Adrenal gland (tissue), 12 donors: ENCODE results near the gene NLRP9. TPM values are rescaled to one million over a fixed set of nuclear protein-coding genes. Genes with fewer than 3 reads are reported as not detected.

Source experiments
- DNase-seq, 7 donors: peaks; one replicate each; pipeline ENCODE4 v3.0.0-alpha.2; 2019 to 2020
- H3K27ac ChIP-seq, 5 donors: fragments of 200-600 bp; sonication (generic) in 4 of 5; 1 replicate in 3 of 5; 2 replicates in 2 of 5; pipeline versions ENCODE4 v1.5.1 to v1.8.0; 2016 to 2020; ENCODE audit warnings: mild to moderate bottlenecking in 1 of 5
- H3K27me3 ChIP-seq: fragments of 200-600 bp; 2 replicates; pipeline ENCODE4 v1.8.0; 2021
- H3K36me3 ChIP-seq, 2 donors: fragments of 200-600 bp; replicated peaks in 1 of 2; 1 replicate in 1 of 2; 2 replicates in 1 of 2; pipeline versions ENCODE4 v1.5.1 to v1.8.0; 2018 to 2022
- H3K4me1 ChIP-seq, 2 donors: fragments of 200-600 bp; replicated peaks in 1 of 2; 1 replicate in 1 of 2; 2 replicates in 1 of 2; pipeline versions ENCODE4 v1.5.1 to v1.8.0; 2018 to 2021
- H3K4me3 ChIP-seq, 4 donors: fragments of 200-600 bp; sonication (generic) in 3 of 4; one replicate each; pipeline ENCODE4 v1.5.1; 2016 to 2018
- H3K9me3 ChIP-seq, 3 donors: fragments of 200-600 bp; sonication (generic) in 1 of 3; replicated peaks in 1 of 3; 1 replicate in 2 of 3; 2 replicates in 1 of 3; pipeline versions ENCODE4 v1.5.1 to v1.8.0; 2016 to 2021
- CTCF ChIP-seq, 6 experiments: fragments of 450-650 bp in 4 of 6; fragments of 200-600 bp in 2 of 6; sonication (generic) in 1 of 6; IDR thresholded peaks; 1 replicate in 5 of 6; 2 replicates in 1 of 6; pipeline versions ENCODE4 v1.5.1 to v1.8.0; 2016 to 2021; ENCODE audit warnings: antibody characterized with exemption in 6 of 6, mild to moderate bottlenecking in 2 of 6, moderate library complexity in 1 of 6
- POLR2A ChIP-seq, 2 donors: fragments of 450-650 bp; IDR thresholded peaks; one replicate each; pipeline ENCODE4 v1.6.1; 2017; ENCODE audit warnings: antibody characterized with exemption in 2 of 2, mild to moderate bottlenecking in 2 of 2, moderate library complexity in 1 of 2
- WGBS, 4 donors: extraction: QIAGEN DNeasy Blood & Tissue Kit in 2 of 4; methylation state at CpG; one replicate each; pipeline versions ENCODE4 v1.1.5 to v1.1.7; 2013 to 2017; 5-methylcytosine and 5-hydroxymethylcytosine counted together
- intact Hi-C, 2 donors: fragments of 100-400 bp; cut with DNase I; formaldehyde crosslinking; loops; one replicate each; pipeline versions ENCODE4 v1.14.1 to v1.15.0; 2022 to 2023
- polyA plus RNA-seq, 3 donors: library from polyadenylated mRNA; stranded (reverse); fragments of 200-250 nt in 2 of 3; fragments of 350-450 nt in 1 of 3; fragmentation: Illumina TruSeq in 1 of 3; extraction: RNeasy Lipid Tissue Mini Kit (QIAGEN cat#74804) in 1 of 3; gene quantifications; one replicate each; pipeline ENCODE4 v1.2.3, GENCODE V29; 2013 to 2014
- total RNA-seq, 9 donors: library from RNA; depleted of rRNA in 4 of 9; stranded (reverse); fragments of >200 nt in 4 of 9; fragments of 120-200 nt in 1 of 9; fragmentation: NEBNext Ultra II Directional in 1 of 9; extraction: Animal tissue kit (Norgen Biotek cat#: 25700) in 1 of 9; gene quantifications; one replicate each; pipeline versions ENCODE4 v1.1.0 to v1.2.4, GENCODE V29; 2013 to 2023
- donor health status: healthy with polysubstance abuse.
- donor health status: Bipolar disorder and iron deficiency.
- donor health status: DM: yes; HTN: yes; CAD: no.
- donor health status: DM: no; HTN: no; CAD: no.
- donor health status: DM: no; HTN: no; CAD: no.
- donor health status: DM: yes; HTN: yes; CAD: no.

Gene NLRP9
- total and polyA plus RNA-seq, 12 donors = not detected

- Histone ChIP-seq H3K27me3 (no peaks in the 10 kb centered on the region), H3K4me1 (no peaks in the 10 kb centered on the region), H3K9me3 (no peaks in the 10 kb centered on the region), H3K27ac (no peak overlapping the region), H3K4me3 (no peak overlapping the region), H3K36me3 (peaks cover 0 to 71% of the 10 kb centered on the region in 2 donors)
- no peak for TF ChIP-seq CTCF (IDR thresholded peaks at IDR 0.05)
- no peak for TF ChIP-seq POLR2A (IDR thresholded peaks at IDR 0.05)
- WGBS, 4 donors = 88 to 90% (median 90%) methylated on average over 10 to 12 of the region's 12 CpGs
- intact Hi-C loops = no loop called here
- DNase-seq = no peak
These were observed 41.1 kb downstream of the NLRP9 start for GRCh38 chr19:55697069-55697440.

GRCh38 chr19:55696301-55697068 lies 41.7 kb downstream of the NLRP9 start:
- intact Hi-C loops = no loop called here
- 92 to 94% (median 93%) methylated on average over 10 to 20 of the region's 20 CpGs for WGBS, 4 donors
- peak in 1 of 7 donors; percentile 14 for DNase-seq

GRCh38 chr19:55695511-55696290 lies 42.5 kb downstream of the NLRP9 start:
- H3K27ac ChIP-seq = no peak overlapping the region
- TF ChIP-seq POLR2A (IDR thresholded peaks at IDR 0.05) = no peak
- TF ChIP-seq CTCF (IDR thresholded peaks at IDR 0.05) = no peak
- peaks cover 0 to 80% of the 10 kb centered on the region in 2 donors for H3K36me3 ChIP-seq
- 89 to 93% (median 90%) methylated on average over 10 to 23 of the region's 23 CpGs for whole genome bisulfite sequencing, 4 donors
- H3K27me3 ChIP-seq = no peaks in the 10 kb centered on the region
- intact Hi-C loops = no loop called here
- no peaks in the 10 kb centered on the region for H3K9me3 ChIP-seq
- H3K4me1 ChIP-seq = no peaks in the 10 kb centered on the region
- no peak overlapping the region for H3K4me3 ChIP-seq
- DNase-seq = peak in 1 of 7 donors; percentile 16

More at GRCh38 chr19:55696301-55697068, 41.7 kb downstream of the NLRP9 start:
- Histone ChIP-seq H3K36me3 (peaks cover 0 to 76% of the 10 kb centered on the region in 2 donors), H3K27ac (no peak overlapping the region), H3K4me1 (no peaks in the 10 kb centered on the region), H3K9me3 (no peaks in the 10 kb centered on the region), H3K4me3 (no peak overlapping the region), H3K27me3 (no peaks in the 10 kb centered on the region)
- TF ChIP-seq CTCF (IDR thresholded peaks at IDR 0.05) (no peak), POLR2A (IDR thresholded peaks at IDR 0.05) (no peak)

- 90 to 94% (median 93%) methylated on average over 22 to 37 of the region's 37 CpGs for whole genome bisulfite sequencing, 4 donors
- TF ChIP-seq CTCF (IDR thresholded peaks at IDR 0.05) (no peak), POLR2A (IDR thresholded peaks at IDR 0.05) (no peak)
- Histone ChIP-seq H3K36me3 (peaks cover 0 to 82% of the 10 kb centered on the region in 2 donors), H3K9me3 (no peaks in the 10 kb centered on the region), H3K4me3 (no peak overlapping the region), H3K4me1 (no peaks in the 10 kb centered on the region), H3K27ac (no peak overlapping the region), H3K27me3 (no peaks in the 10 kb centered on the region)
- intact Hi-C loops = no loop called here
- peak in 1 of 7 donors; percentile 19 for DNase-seq
These were observed 43.3 kb downstream of the NLRP9 start for GRCh38 chr19:55694656-55695491.
